ENCODE results near the gene P3H2. TPM values are rescaled to one million over a fixed set of nuclear protein-coding genes. Genes with fewer than 3 reads are reported as not detected.

Gene P3H2
- total RNA-seq, 3 donors from 2014 or later = 16.1 to 51.1 (median 44.1) TPM

- DNase-seq = no peak
- ATAC-seq = peak; percentile 30
- no peaks in the 10 kb centered on the region for H3K36me3 ChIP-seq (ENCODE audit: low read depth)
- peaks cover 18% of the 10 kb centered on the region for H3K4me1 ChIP-seq (ENCODE audit: low read depth)
- H3K4me3 ChIP-seq = no peak overlapping the region
- intact Hi-C loops (cut with DNase I, micrococcal nuclease) = no loop called here
- no peaks in the 10 kb centered on the region for H3K9me3 ChIP-seq
- no peak for TF ChIP-seq CTCF (IDR thresholded peaks at IDR 0.05)
Observed at GRCh38 chr3:190009614-190010013, 111.1 kb downstream of the P3H2 start.

GRCh38 chr3:190008432-190008831 is 112.3 kb downstream of the P3H2 start:
- intact Hi-C loops (cut with DNase I, micrococcal nuclease) = no loop called here
- Histone ChIP-seq H3K36me3 (ENCODE audit: low read depth) (no peaks in the 10 kb centered on the region), H3K9me3 (no peaks in the 10 kb centered on the region), H3K4me3 (no peak overlapping the region), H3K4me1 (ENCODE audit: low read depth) (peaks cover 18% of the 10 kb centered on the region)
- DNase-seq (no peak), ATAC-seq (no peak)
- TF ChIP-seq CTCF (IDR thresholded peaks at IDR 0.05) = no peak

GRCh38 chr3:190005343-190006113 is 115.2 kb downstream of the P3H2 start:
- Histone ChIP-seq H3K9me3 (no peaks in the 10 kb centered on the region), H3K4me3 (no peak overlapping the region), H3K36me3 (ENCODE audit: low read depth) (no peaks in the 10 kb centered on the region), H3K4me1 (ENCODE audit: low read depth) (peaks cover 12% of the 10 kb centered on the region)
- intact Hi-C loops (cut with DNase I, micrococcal nuclease) = no loop called here
- ATAC-seq (peak; percentile 91), DNase-seq (peak in 1 of 3 donors; percentile 16)
- no peak for TF ChIP-seq CTCF (IDR thresholded peaks at IDR 0.05)

- ATAC-seq (no peak), DNase-seq (no peak)
- Histone ChIP-seq H3K4me1 (ENCODE audit: low read depth) (peaks cover 12% of the 10 kb centered on the region), H3K9me3 (no peaks in the 10 kb centered on the region), H3K4me3 (no peak overlapping the region), H3K36me3 (ENCODE audit: low read depth) (no peaks in the 10 kb centered on the region)
- intact Hi-C loops (cut with DNase I, micrococcal nuclease) = no loop called here
- no peak for TF ChIP-seq CTCF (IDR thresholded peaks at IDR 0.05)
Observed at GRCh38 chr3:190004656-190005055, 116.0 kb downstream of the P3H2 start.

GRCh38 chr3:190003681-190004123 is 117.0 kb downstream of the P3H2 start:
- no peak overlapping the region for H3K4me3 ChIP-seq
- H3K36me3 ChIP-seq (ENCODE audit: low read depth) = no peaks in the 10 kb centered on the region
- intact Hi-C loops (cut with DNase I, micrococcal nuclease) = no loop called here
- TF ChIP-seq CTCF (IDR thresholded peaks at IDR 0.05) = no peak
- ATAC-seq = no peak
- no peaks in the 10 kb centered on the region for H3K9me3 ChIP-seq
- no peak for DNase-seq
- peaks cover 12% of the 10 kb centered on the region for H3K4me1 ChIP-seq (ENCODE audit: low read depth)
